Measurements from ENCODE around the gene ZCCHC17.
"Not testable (repeated sequence)": the region's sequence is repeated elsewhere in the genome, so short reads cannot be mapped to it uniquely, and the experiment has no call there.

Gene ZCCHC17

GRCh38 chr1:31371121-31371959 is 74.5 kb downstream of the ZCCHC17 start:
- no peak for DNase-seq

GRCh38 chr1:31372051-31372450 is 75.2 kb downstream of the ZCCHC17 start:
- DNase-seq: no peak

- DNase-seq: no peak
Measured at GRCh38 chr1:31372751-31373055, 75.9 kb downstream of the ZCCHC17 start.

GRCh38 chr1:31373056-31373896 is 76.4 kb downstream of the ZCCHC17 start, which contains the start of gene FABP3:
Gene FABP3 (minus strand): TSS chr1:31373076. CDS start chr1:31373014, 62 bp downstream.
- no peak for DNase-seq

GRCh38 chr1:31373897-31374486 is 77.2 kb downstream of the ZCCHC17 start:
- no peak for DNase-seq

- DNase-seq: no peak
Measured at GRCh38 chr1:31374511-31375196, 77.8 kb downstream of the ZCCHC17 start.

- DNase-seq: no peak
Measured at GRCh38 chr1:31376375-31377134, 79.7 kb downstream of the ZCCHC17 start.

GRCh38 chr1:31377364-31377863 is 80.6 kb downstream of the ZCCHC17 start:
- no peak for DNase-seq

- DNase-seq: no peak
Measured at GRCh38 chr1:31378001-31378400, 81.2 kb downstream of the ZCCHC17 start.

GRCh38 chr1:31380181-31380580 is 83.3 kb downstream of the ZCCHC17 start:
- DNase-seq: no peak

- no peak for DNase-seq
Measured at GRCh38 chr1:31381394-31382294, 84.8 kb downstream of the ZCCHC17 start.

GRCh38 chr1:31382379-31382989 is 85.7 kb downstream of the ZCCHC17 start:
- DNase-seq: no peak

GRCh38 chr1:31383967-31384366 is 87.1 kb downstream of the ZCCHC17 start:
- no peak for DNase-seq

GRCh38 chr1:31386576-31387243 is 89.9 kb downstream of the ZCCHC17 start:
- not testable (repeated sequence) for DNase-seq

GRCh38 chr1:31387612-31388011 is 90.8 kb downstream of the ZCCHC17 start:
- no peak for DNase-seq

GRCh38 chr1:31389616-31390015 is 92.8 kb downstream of the ZCCHC17 start:
- DNase-seq: no peak

- DNase-seq: no peak
Measured at GRCh38 chr1:31390071-31390470, 93.2 kb downstream of the ZCCHC17 start.

GRCh38 chr1:31393463-31393862 is 96.6 kb downstream of the ZCCHC17 start:
- no peak for DNase-seq

- DNase-seq: peak; percentile 66
Measured at GRCh38 chr1:31394584-31395193, 97.9 kb downstream of the ZCCHC17 start.

Data from NCI-H2081 treated with DMSO at 0.1 percent for 48 hours (cell line).